HG03280 (cell line): ENCODE data around the gene SCN1A.
A peak's percentile ranks its signal among the peaks of the same experiment; 100 is the strongest.
"Not testable (repeated sequence)": the region's sequence is repeated elsewhere in the genome, so short reads cannot be mapped to it uniquely, and the experiment has no call there.

ENCODE experiments used
- ATAC-seq: cut with Tn5 transposase; IDR thresholded peaks from one replicate; pipeline ENCODE4 v1.9.1; 2021; ENCODE audit warnings: mild to moderate bottlenecking, moderate library complexity; ENCODE audit not compliant: unreplicated experiment

The SCN1A gene

DNA sequence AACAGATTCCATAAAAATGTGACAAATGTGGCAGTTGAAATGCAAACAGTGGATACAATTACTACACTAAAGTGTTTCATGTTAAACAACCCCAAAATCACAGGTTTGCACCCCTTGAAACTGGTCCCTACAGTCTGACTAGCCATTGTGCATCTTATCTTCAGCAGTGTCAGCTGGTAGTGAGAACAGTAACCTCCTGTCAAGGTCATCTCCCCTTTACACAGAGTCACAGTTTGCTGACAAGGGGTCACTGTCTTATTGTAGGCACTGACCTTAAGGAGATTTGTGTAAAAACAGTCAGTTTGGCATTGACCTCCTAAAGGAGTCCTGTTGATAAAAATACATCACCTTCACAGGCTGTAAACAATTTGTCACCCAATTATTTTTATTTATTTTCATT lies 137.0 kb downstream of the SCN1A start:
- ATAC-seq, result no peak

GRCh38 chr2:165989851-165990250 lies 138.0 kb downstream of the SCN1A start:
- ATAC-seq, result no peak

GRCh38 chr2:165985120-165985519 lies 142.7 kb downstream of the SCN1A start:
- ATAC-seq, result no peak

- not testable (repeated sequence) for ATAC-seq
These were observed 155.7 kb downstream of the SCN1A start for GRCh38 chr2:165972161-165972560.

GRCh38 chr2:165970663-165971062 lies 157.2 kb downstream of the SCN1A start:
- ATAC-seq, result no peak

GRCh38 chr2:165969227-165969626 lies 158.6 kb downstream of the SCN1A start:
- no peak for ATAC-seq

- ATAC-seq, result no peak
These were observed 160.1 kb downstream of the SCN1A start for GRCh38 chr2:165967746-165968145.

- ATAC-seq, result no peak
These were observed 166.0 kb downstream of the SCN1A start for GRCh38 chr2:165961818-165962217.

DNA sequence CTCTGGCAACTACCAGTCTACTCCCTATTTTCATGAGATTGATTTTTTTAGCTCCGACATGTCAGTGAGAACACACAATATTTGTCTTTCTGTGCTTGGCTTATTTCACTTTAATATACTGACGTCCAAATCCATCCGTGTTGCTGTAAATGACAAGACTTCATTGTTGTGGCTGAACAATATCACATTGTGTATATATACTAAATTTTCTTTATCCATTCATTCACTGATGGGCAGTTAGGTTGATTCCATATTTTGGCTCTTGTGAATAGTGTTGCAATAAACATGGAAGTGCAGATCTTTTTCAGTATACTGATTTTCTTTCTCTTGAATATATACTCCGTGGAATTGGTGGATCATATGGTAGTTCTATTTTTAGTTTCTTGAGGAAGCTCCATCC lies 168.4 kb downstream of the SCN1A start:
- no peak for ATAC-seq

GRCh38 chr2:165958313-165958960 lies 169.4 kb downstream of the SCN1A start:
- no peak for ATAC-seq

GRCh38 chr2:165957030-165957675 lies 170.7 kb downstream of the SCN1A start:
- ATAC-seq, result no peak

DNA sequence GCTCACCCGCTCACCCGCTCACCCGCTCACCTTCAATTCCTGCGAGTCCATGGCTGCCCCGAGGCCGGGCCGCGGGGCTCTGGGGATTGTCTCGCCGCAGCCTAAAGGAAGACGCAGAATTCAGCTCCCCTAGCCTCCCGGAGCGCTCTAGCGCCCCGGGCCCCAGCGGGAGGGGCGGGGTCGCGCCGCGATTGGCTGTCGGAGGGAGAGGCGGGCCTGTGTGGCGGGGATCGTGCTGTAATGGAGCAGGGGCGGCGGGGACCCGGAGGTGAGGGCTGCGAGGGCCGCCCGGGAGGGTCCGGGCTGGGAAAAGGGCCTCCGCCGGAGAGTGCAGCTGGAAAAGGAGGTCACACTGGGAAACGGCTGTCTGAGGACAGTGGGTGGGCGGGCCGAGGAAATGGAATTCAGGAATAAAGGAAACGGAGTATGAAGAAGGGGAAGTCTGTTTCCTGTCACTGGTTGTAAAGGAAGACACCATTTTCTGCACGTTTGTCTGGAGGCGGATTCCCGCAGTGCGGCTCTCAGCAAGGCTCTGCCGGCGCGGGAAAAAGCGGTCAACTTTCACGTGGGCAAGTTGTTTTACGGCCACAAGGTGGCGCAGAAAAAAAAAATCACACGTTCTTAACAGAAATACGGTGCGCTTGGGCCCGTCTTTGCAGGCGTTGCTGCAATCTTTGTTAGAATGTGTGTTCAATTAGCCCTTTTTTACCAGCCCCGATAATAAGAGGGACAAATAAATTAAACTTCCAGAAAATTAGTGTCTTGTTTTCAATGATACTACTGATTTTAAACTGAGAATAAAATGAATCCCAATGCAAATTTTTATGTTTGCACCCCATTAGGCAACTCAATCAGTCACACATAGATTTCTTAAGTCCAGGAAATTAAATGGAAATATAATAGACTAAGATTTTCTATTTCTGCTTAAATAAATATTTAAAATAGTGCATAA lies 173.9 kb downstream of the SCN1A start, which contains the start of gene TTC21B:
TSS of gene TTC21B (minus strand) at position 122 of the 952 bp plus-strand sequence. CDS start at position 51, 71 bp downstream.
- peak; percentile 96 for ATAC-seq

DNA sequence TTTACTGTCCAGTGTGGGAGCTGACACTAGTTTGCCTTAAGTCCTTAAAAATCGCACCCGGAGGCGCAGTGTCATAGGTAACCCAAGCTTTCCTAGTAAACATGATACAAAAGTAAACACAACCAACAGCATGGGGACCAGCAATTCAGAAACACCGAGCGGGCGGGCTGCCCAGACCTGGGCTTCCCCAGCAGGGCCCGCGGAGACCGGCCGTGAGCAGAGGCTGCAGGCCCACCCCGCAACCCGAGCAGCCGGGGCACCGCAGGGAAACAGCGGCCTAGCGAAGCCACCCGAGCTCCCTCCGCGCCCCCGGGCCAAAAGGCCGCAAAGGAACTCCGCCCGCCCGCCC lies 174.5 kb downstream of the SCN1A start:
- peak; percentile 36 for ATAC-seq

- no peak for ATAC-seq
These were observed 175.0 kb downstream of the SCN1A start for GRCh38 chr2:165952741-165953211.

DNA sequence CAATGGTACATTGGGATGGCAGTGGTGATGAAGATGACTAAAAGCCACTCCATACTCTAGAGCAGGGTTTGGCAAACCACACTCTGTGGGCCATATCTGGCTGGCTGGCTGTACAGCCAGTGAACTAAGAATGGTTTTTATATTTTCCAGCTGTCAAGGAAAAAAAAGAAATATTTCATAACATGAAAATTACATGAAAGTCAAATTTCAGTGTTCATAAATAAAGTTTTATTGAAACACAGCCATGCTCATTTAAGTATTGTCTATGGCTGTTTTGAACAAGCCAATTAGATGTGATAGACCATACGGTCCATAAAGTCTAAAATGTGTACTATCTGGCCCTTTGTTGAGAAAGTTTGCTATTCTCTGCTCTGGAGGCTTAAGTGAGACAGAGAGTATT lies 175.7 kb downstream of the SCN1A start:
- no peak for ATAC-seq

DNA sequence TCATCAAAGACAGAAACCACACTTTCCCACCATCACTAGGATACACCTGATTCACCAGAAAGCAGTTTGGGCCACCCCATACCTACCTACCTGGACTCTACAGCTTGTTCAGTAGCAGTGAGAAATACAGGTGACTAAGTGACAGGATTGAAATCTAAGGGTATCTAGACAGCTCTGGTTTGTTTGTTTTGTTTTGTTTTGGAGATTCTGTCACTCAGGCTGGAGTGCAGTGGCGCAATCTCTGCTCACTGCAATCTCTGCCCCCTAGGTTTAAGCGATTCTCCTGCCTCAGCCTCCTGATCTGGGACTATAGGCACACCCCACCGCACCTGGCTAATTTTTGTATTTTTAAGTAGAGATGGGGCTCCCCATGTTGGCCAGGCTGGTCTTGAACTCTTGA lies 177.4 kb downstream of the SCN1A start:
- ATAC-seq, result no peak

DNA sequence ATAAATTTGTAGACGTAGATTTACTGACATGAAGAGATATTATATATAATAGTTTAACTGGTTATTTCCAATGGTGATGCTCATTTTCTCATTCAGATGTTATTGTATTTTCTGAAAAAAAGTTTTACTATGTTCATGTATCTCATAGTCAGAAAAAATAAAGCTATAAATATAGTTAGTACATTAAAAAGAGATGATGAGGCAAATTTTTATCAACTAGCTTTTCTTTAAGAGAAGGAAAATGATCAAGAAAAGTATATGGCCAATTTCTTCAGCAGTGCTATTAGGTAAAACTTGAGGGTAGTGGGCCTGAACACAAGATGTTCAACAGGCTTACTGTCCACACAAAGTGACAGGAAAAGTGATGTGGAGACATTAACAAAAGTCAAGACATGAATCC lies 186.0 kb downstream of the SCN1A start:
- ATAC-seq, result no peak

GRCh38 chr2:165938237-165938636 lies 189.6 kb downstream of the SCN1A start:
- no peak for ATAC-seq
